IgD-negative memory B cell (primary cell): ENCODE measurements around the gene VPS37B. TPM values are rescaled to one million over a fixed set of nuclear protein-coding genes. Genes with fewer than 3 reads are reported as not detected.
A peak's percentile ranks its signal among the peaks of the same experiment; 100 is the strongest.

Experiments used
- H3K27ac Mint-ChIP-seq, 3 donors: one replicate each; pipeline ENCODE4 v1.8.0; 2020 to 2022; ENCODE audit warnings: mild to moderate bottlenecking in 3 of 3, mixed read lengths in 3 of 3, moderate library complexity in 1 of 3
- H3K27me3 Mint-ChIP-seq: one replicate; pipeline ENCODE4 v1.8.0; 2021; ENCODE audit warnings: mixed read lengths
- H3K36me3 Mint-ChIP-seq: one replicate; pipeline ENCODE4 v1.8.0; 2020; ENCODE audit warnings: mild to moderate bottlenecking, mixed read lengths
- H3K4me1 Mint-ChIP-seq, 3 donors: one replicate each; pipeline ENCODE4 v1.8.0; 2020 to 2022; ENCODE audit warnings: mixed read lengths in 3 of 3, mild to moderate bottlenecking in 1 of 3
- H3K4me3 Mint-ChIP-seq, 4 donors: one replicate each; pipeline ENCODE4 v1.8.0; 2020 to 2022; ENCODE audit warnings: mild to moderate bottlenecking in 4 of 4, mixed read lengths in 4 of 4, moderate library complexity in 3 of 4
- H3K9me3 Mint-ChIP-seq, 3 donors: one replicate each; pipeline ENCODE4 v1.8.0; 2020 to 2021; ENCODE audit warnings: mixed read lengths in 3 of 3, mild to moderate bottlenecking in 1 of 3
- polyA plus RNA-seq: library from polyadenylated mRNA; unstranded; fragments of 300-500 nt; fragmentation: Illumina TruSeq; gene quantifications from one replicate; pipeline ENCODE4 v1.2.3, GENCODE V29; 2021

The VPS37B gene
- polyA plus RNA-seq, 1 donor from 2014 or later = 48.1 TPM

DNA sequence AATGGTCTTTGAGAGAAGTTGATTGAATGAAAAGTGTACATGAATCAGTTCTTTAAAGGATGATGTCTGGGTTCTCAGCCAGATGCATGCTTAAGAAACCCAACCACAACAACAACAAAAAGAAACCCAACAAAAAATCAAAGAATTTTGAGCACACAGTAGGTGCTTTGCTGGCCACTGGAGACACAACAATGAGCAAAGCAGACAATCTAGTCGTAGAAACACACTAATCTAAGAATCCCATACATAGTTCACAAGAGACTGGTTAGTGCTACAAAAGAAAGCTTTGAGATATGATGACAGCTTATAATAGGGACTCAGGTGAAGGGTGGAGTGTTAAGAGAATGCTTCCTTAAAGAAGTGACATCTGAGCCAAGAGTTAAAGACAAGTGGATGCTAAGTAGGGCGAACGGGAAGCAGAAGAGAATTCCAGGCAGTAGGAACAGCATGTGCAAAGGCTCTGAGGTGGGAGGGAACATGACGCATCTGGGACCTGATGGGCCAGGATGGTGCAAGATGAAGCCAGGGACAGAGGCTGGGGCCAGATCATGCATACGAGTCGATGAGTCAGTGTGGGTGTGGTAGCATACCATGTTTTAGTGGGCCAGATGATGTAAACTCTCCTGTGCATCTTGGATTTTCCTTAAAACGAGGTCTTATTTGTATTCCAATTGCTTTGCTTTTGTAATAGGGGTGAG lies 65.3 kb downstream of the VPS37B start:
- Mint-ChIP-seq H3K4me3 (peak overlapping the region in 1 of 4 donors; percentile 59), H3K27ac (peak overlapping the region in 1 of 3 donors; percentile 10)

DNA sequence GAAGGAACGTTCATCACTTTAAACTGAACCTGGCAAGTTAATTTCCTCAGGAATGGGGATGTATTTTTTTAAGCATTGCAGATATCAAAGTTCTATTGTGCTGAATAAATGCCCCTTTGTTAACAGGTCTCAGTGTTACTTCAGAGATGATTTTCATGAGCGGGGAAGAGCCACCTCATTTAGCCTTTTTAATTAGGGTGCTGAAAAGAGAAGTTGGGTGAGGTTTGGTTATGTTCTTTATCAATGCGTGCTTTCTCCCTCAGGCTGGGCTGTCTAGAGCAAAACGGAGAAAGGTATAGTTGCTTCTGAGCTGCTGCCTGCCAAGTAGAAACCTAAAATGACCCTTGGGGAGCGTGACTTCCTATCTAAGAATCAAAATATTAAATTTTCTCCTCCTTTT lies 68.7 kb downstream of the VPS37B start:
- Mint-ChIP-seq H3K4me3 (peak overlapping the region in 3 of 4 donors; percentile 10 to 72 (median 17)), H3K4me1 (peaks cover 16 to 29% (median 22%) of the 10 kb centered on the region in 3 donors), H3K27ac (no peak overlapping the region), H3K9me3 (no peaks in the 10 kb centered on the region), H3K36me3 (no peaks in the 10 kb centered on the region), H3K27me3 (peaks cover 2% of the 10 kb centered on the region)

More for the DNA sequence above, 65.3 kb downstream of the VPS37B start:
- Mint-ChIP-seq H3K9me3 (no peaks in the 10 kb centered on the region), H3K27me3 (peaks cover 4% of the 10 kb centered on the region), H3K36me3 (no peaks in the 10 kb centered on the region), H3K4me1 (peaks cover 18 to 28% (median 18%) of the 10 kb centered on the region in 3 donors)

DNA sequence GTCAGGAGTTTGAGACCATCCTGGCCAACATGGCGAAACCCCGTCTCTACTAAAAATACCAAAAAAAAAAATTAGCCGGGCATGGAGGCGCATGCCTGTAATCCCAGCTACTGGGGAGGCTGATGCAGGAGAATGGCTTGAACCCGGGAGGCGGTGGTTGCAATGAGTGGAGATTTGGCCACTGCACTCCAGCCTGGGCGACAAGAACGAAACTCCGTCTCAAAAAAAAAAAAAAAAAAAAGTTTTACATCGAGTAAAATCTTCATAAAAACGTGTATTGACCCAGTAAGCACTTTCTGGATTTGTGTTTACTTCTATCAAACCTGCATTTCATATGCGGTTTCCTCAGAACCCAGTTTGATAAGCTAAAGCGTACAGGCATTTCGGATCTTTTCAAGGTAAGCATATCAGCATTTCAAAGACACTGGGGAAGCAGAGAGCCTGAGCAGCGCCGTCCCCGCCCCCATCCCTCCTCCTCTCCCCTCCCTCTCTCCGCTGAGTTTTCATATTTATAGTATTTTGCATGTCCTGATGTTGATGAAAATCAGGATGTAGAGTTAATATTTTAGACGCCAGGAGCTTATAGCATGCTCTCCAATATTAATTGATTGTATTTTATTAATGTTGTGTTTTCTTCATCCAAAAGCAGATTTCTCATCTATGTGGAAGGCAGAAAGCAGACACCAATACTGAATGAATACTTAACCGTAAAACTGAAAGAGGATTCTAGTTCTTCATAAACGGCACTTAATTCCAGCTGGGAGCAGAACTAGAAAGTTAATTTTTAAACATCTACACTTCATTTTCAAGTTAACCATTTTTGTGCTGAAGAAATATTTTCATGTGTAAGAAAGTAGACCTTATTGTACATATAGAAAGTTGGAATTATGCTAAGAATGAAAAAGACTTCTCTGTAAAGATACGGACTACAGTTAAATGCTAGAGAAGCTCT lies 69.9 kb downstream of the VPS37B start:
- Mint-ChIP-seq H3K36me3 (no peaks in the 10 kb centered on the region), H3K27ac (peak overlapping the region in 1 of 3 donors; percentile 23), H3K4me3 (peak overlapping the region; percentile 57 to 93 (median 80)), H3K27me3 (peaks cover 2% of the 10 kb centered on the region), H3K4me1 (peaks cover 20 to 32% (median 24%) of the 10 kb centered on the region in 3 donors), H3K9me3 (no peaks in the 10 kb centered on the region)

DNA sequence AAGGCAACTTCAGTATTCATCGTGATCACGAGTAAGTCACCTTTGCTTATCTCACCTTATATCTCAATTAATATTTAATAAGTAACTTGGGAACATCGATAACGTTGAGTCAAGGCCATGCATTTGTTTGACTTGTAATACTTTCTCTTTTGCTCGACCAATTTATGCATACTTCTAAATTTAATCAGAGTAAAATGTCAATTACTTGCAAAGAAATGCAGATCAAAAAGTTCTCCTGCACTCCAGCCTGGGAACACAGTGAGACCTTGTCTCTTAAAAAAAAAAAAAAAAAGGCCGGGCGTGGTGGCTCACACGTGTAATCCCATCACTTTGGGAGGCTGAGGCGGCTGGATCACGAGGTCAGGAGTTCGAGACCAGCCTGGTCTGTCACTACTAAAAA lies 72.5 kb downstream of the VPS37B start:
- no peaks in the 10 kb centered on the region for H3K9me3 Mint-ChIP-seq
- H3K4me1 Mint-ChIP-seq = peaks cover 33 to 38% (median 34%) of the 10 kb centered on the region in 3 donors
- peaks cover 2% of the 10 kb centered on the region for H3K27me3 Mint-ChIP-seq
- H3K36me3 Mint-ChIP-seq = no peaks in the 10 kb centered on the region
- peak overlapping the region in 1 of 3 donors; percentile 27 for H3K27ac Mint-ChIP-seq
- H3K4me3 Mint-ChIP-seq = peak overlapping the region in 1 of 4 donors; percentile 52

DNA sequence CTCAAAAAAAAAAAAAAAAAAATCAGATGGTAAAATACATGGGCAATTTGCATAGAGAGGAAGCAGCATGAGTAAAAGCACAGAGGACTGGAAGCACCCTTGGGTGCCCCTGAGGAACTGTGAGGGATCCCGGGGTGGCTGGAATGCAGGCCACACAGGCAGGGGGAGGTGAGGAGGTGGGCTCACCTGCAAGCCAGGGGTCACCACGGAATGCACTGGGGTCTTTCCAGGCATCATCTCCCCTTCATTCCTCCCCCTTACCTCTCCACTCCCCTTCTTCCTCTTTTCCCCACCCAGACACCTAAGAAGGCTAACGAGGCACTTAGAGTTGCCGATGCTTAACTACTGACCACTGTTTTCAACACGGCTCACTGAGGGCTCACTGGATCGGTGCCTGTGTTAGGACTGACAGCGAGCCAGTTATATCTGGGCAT lies 75.1 kb downstream of the VPS37B start:
- Mint-ChIP-seq H3K4me1 (peaks cover 23 to 24% (median 24%) of the 10 kb centered on the region in 3 donors), H3K27ac (peak overlapping the region; percentile 59 to 91 (median 88)), H3K9me3 (no peaks in the 10 kb centered on the region), H3K27me3 (no peaks in the 10 kb centered on the region), H3K36me3 (no peaks in the 10 kb centered on the region), H3K4me3 (peak overlapping the region; percentile 41 to 92 (median 80))

DNA sequence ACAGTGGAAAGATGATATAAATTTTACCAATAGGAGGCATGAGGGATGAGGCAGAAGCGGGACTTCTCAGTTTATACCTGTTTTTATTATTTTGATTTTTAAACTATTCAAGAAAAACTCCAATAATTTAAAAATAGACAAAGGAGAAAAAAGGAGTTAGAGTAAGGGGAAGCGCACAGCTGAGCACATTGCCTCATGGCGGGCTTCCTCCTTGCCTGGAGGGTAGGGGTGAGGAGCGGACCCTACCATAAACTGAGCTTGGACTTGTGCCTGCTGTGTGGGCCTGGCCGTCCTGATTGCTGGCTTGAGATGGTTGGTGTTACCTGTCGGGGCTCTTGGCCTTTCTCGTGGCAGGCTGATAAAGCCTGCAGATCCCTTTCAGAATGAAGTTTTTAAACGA lies 75.8 kb downstream of the VPS37B start:
- Mint-ChIP-seq H3K4me1 (peaks cover 24 to 28% (median 26%) of the 10 kb centered on the region in 3 donors), H3K4me3 (peak overlapping the region in 1 of 4 donors; percentile 92), H3K36me3 (no peaks in the 10 kb centered on the region), H3K9me3 (no peaks in the 10 kb centered on the region), H3K27me3 (no peaks in the 10 kb centered on the region), H3K27ac (peak overlapping the region; percentile 59 to 91 (median 88))

DNA sequence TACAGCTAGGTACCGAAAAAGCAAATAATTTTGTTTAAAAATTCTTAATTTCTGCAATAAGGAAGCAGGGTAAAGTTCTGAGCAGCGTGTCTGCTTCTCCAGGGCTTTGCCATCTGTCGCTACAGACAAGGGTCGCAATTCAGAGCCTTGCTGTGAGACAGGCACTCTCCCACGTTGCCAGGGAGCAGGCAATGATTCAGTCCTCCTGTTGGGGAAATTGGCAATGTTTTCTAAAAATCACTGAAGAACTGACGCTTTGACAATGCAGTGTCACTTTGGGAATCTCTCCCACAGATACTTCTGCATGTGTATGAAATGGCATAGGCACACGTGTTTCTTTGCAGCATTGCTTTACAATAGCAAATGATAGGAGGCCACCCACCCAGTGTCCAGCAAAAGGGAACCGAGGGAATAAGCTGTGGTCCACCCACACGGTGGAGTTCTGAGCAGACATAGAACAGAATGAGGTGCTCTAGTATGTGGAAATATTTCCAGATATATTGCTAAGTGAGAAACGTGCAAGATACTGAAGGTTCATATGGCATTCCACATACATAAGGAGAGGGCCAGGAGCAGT lies 76.6 kb downstream of the VPS37B start:
- no peaks in the 10 kb centered on the region for H3K36me3 Mint-ChIP-seq
- no peaks in the 10 kb centered on the region for H3K9me3 Mint-ChIP-seq
- peak overlapping the region in 3 of 4 donors; percentile 12 to 25 (median 17) for H3K4me3 Mint-ChIP-seq
- H3K27me3 Mint-ChIP-seq = no peaks in the 10 kb centered on the region
- H3K27ac Mint-ChIP-seq = no peak overlapping the region
- peaks cover 22 to 28% (median 26%) of the 10 kb centered on the region in 3 donors for H3K4me1 Mint-ChIP-seq

Other genes starting within 250 kb of the VPS37B start
- not detected for gene HCAR2, start 192.8 kb downstream of the VPS37B start, polyA plus RNA-seq
- not detected for gene HCAR3, start 179.3 kb downstream of the VPS37B start, polyA plus RNA-seq
- not detected for gene HCAR1, start 165.3 kb downstream of the VPS37B start, polyA plus RNA-seq
- gene DENR, start 143.3 kb downstream of the VPS37B start, polyA plus RNA-seq = 68.1 TPM
- gene CCDC62, start 121.6 kb downstream of the VPS37B start, polyA plus RNA-seq = 1.3 TPM
- gene HIP1R, start 60.7 kb downstream of the VPS37B start, polyA plus RNA-seq = 58.3 TPM
- 0.93 TPM for gene ABCB9, start 70.3 kb upstream of the VPS37B start, polyA plus RNA-seq
- gene OGFOD2, start 79.1 kb upstream of the VPS37B start, polyA plus RNA-seq = 20.2 TPM
- 296 TPM for gene ARL6IP4, start 84.6 kb upstream of the VPS37B start, polyA plus RNA-seq